ENCODE results near the gene RTBDN.

RTBDN gene

DNA sequence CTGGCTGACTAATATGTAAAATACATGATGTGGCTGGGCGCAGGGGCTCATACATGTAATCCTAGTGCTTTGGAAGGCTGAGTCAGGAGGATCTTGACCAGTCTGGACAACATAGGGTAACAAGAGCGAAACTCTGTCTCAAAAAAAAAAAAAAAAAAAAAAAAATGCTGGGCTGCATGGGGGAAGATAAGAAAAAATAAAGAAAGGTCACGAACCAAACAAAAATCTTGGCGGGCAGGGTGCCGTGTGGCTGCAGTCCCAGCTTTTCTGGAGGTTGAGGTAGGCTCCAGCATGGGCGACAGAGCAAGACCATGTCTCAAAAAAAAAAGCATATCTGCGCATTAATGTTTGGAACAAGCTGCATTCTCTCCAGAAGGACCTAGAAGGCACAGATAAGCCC, 19.3 kb downstream of the RTBDN start:
- H3K27ac ChIP-seq = no peak overlapping the region
- no peak for TF ChIP-seq Cebpa-rat (IDR thresholded peaks at IDR 0.05)
- no peak overlapping the region for H3K9ac ChIP-seq
- H3K4me1 ChIP-seq = no peaks in the 10 kb centered on the region
- no peak overlapping the region for H3K4me2 ChIP-seq
- no peaks in the 10 kb centered on the region for H3K27me3 ChIP-seq
- no peaks in the 10 kb centered on the region for H3K9me3 ChIP-seq (replicated peaks in 1 of 11)
- H3K4me3 ChIP-seq = no peak overlapping the region
- H3K36me3 ChIP-seq = peaks cover 7 to 70% (median 60%) of the 10 kb centered on the region in 11 experiments; a peak in 21 of 22 replicates
- no peaks in the 10 kb centered on the region; a peak in 1 of 22 replicates for H4K20me1 ChIP-seq

GRCh38 chr19:12806242-12807081, 27.9 kb downstream of the RTBDN start, which contains the start of gene RNASEH2A:
Gene RNASEH2A (plus strand): TSS chr19:12806584. CDS start chr19:12806674, 90 bp downstream.
- Histone ChIP-seq H3K4me1 (peaks cover 17 to 50% (median 37%) of the 10 kb centered on the region in 10 experiments), H4K20me1 (no peaks in the 10 kb centered on the region), H3K36me3 (peaks cover 0 to 43% (median 37%) of the 10 kb centered on the region in 11 experiments; a peak in 18 of 22 replicates), H3K4me3 (peak within 1 kb of the TSS; percentile 60 to 83 (median 70)), H3K27me3 (no peaks in the 10 kb centered on the region), H3K9me3 (replicated peaks in 1 of 11) (no peaks in the 10 kb centered on the region), H3K9ac (peak within 1 kb of the TSS; percentile 72 to 88 (median 85)), H3K27ac (peak within 1 kb of the TSS; percentile 23 to 85 (median 76); a peak in 21 of 22 replicates), H3K4me2 (peak within 1 kb of the TSS; percentile 93 to 99 (median 98))
- no peak for TF ChIP-seq Cebpa-rat (IDR thresholded peaks at IDR 0.05)

- Histone ChIP-seq H3K27me3 (no peaks in the 10 kb centered on the region), H4K20me1 (peaks cover 0 to 19% (median 8%) of the 10 kb centered on the region in 11 experiments; a peak in 7 of 22 replicates), H3K4me3 (no peak overlapping the region), H3K9ac (peak overlapping the region in 1 of 11 experiments; percentile 24; a peak in 1 of 22 replicates), H3K27ac (no peak overlapping the region), H3K36me3 (peaks cover 13 to 33% (median 27%) of the 10 kb centered on the region in 11 experiments), H3K9me3 (replicated peaks in 1 of 11) (no peaks in the 10 kb centered on the region), H3K4me1 (peaks cover 29 to 66% (median 52%) of the 10 kb centered on the region in 10 experiments), H3K4me2 (no peak overlapping the region)
- TF ChIP-seq Cebpa-rat (IDR thresholded peaks at IDR 0.05) = no peak
Observed at GRCh38 chr19:12804051-12804450, 30.3 kb downstream of the RTBDN start.

DNA sequence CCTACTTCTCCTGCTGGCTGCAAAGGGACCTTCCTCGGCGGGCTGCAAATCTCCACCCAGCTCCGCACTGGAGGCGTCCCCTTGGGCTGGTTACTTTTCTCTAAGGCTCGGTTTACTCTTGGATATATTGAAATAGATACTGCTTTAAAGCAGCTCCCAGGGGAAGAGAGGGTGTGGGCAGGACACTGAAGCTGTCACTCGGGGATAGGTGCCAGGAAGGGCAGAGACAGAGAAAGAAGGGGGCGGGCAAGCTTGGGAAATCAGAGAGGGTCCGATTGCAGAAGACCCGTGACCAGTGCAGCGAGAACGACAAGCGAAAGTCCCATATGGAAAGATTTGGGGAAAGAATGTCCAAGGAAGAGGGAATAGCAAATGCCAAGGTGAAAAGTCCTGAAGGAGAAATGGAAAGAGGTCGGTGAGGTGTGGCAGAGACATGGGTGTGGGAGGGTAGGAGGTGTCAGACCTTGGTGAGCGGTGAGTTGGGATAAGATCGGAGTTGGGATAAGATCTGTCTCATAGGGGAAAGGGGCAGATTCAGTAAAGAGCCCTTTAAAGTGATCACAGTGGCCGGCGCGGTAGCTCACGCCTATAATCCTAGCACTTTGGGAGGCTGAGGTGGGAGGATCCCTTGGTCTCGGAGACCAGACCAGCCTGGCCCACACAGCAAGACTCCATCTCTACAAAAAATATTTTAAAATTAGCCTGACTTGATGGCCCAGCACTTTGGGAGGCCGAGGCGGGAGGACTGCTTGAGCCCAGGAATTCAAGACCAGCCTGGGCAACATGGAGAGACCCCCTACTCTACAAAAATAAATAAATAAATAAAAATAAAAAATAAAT, 31.9 kb downstream of the RTBDN start:
- H3K4me2 ChIP-seq = peak overlapping the region; percentile 88 to 98 (median 96)
- H3K4me1 ChIP-seq = peaks cover 29 to 65% (median 51%) of the 10 kb centered on the region in 10 experiments
- H3K9ac ChIP-seq = peak overlapping the region; percentile 80 to 94 (median 85); a peak in 21 of 22 replicates
- no peaks in the 10 kb centered on the region for H3K27me3 ChIP-seq
- H3K36me3 ChIP-seq = peaks cover 18 to 33% (median 25%) of the 10 kb centered on the region in 11 experiments; a peak in 21 of 22 replicates
- TF ChIP-seq Cebpa-rat (IDR thresholded peaks at IDR 0.05) = no peak
- peaks cover 0 to 19% (median 8%) of the 10 kb centered on the region in 11 experiments; a peak in 7 of 22 replicates for H4K20me1 ChIP-seq
- peak overlapping the region; percentile 74 to 91 (median 84) for H3K4me3 ChIP-seq
- no peaks in the 10 kb centered on the region for H3K9me3 ChIP-seq (replicated peaks in 1 of 11)
- H3K27ac ChIP-seq = peak overlapping the region in 6 of 11 experiments; percentile 78 to 90 (median 82); a peak in 8 of 22 replicates

DNA sequence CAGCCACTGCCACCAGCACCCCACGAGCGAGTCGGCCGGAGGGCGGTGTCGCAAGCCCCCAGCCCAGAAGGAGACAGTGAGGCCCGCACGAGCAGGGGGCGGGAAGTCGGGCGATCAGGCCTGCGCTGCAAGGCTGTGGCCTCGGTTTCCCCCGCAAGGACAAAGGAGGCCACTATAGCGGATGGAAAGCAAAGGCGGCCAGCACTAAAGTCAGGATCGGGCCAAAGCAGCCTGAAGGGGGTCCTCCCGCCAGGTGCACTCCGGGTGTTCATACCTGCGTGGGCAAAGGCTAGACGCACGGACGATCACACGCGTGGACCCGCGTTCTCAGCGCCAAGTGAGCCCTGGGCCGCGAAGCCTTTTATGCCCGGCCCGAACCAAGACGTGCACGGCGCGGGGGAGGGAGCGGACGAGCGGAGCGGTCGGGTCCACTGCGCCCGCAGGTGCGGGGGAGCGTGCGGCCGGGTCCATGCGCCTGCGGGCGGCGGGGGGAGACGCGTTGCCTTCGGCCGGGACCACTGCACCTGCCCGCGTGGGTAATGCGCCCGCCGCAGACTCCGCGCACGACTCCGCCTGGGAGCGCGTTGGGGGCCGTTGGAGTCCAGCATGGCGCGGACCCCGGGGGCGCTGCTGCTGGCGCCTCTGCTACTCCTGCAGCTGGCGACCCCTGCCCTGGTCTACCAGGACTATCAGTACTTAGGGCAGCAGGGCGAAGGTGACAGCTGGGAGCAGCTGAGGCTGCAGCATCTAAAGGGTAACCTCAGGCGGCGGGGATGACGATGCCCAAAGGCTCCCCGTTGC, 32.7 kb downstream of the RTBDN start, which contains the start of the genes PRDX2 and THSD8:
TSS of gene PRDX2 (minus strand) at position 335 of the 801 bp plus-strand sequence. CDS start 539 bp downstream, outside the sequence.
TSS of gene THSD8 (plus strand) at position 604 of the 801 bp plus-strand sequence. CDS start at position 607, 3 bp downstream.
- H3K9me3 ChIP-seq (replicated peaks in 1 of 11) = no peaks in the 10 kb centered on the region
- H3K4me2 ChIP-seq = peak within 1 kb of the TSS; percentile 88 to 98 (median 96)
- peaks cover 21 to 56% (median 42%) of the 10 kb centered on the region in 10 experiments for H3K4me1 ChIP-seq
- H3K4me3 ChIP-seq = peak within 1 kb of the TSS; percentile 74 to 91 (median 84)
- H4K20me1 ChIP-seq = peaks cover 0 to 26% (median 8%) of the 10 kb centered on the region in 11 experiments; a peak in 8 of 22 replicates
- H3K27me3 ChIP-seq = no peaks in the 10 kb centered on the region
- H3K27ac ChIP-seq = peak within 1 kb of the TSS; percentile 41 to 90 (median 79); a peak in 21 of 22 replicates
- TF ChIP-seq Cebpa-rat (IDR thresholded peaks at IDR 0.05) = no peak
- H3K36me3 ChIP-seq = peaks cover 18 to 39% (median 29%) of the 10 kb centered on the region in 11 experiments; a peak in 21 of 22 replicates
- H3K9ac ChIP-seq = peak within 1 kb of the TSS; percentile 80 to 94 (median 85)

GRCh38 chr19:12800923-12801465, 33.4 kb downstream of the RTBDN start:
- H3K4me3 ChIP-seq = peak overlapping the region; percentile 74 to 91 (median 84)
- H4K20me1 ChIP-seq = peaks cover 0 to 27% (median 8%) of the 10 kb centered on the region in 11 experiments; a peak in 8 of 22 replicates
- peak overlapping the region; percentile 88 to 98 (median 96) for H3K4me2 ChIP-seq
- H3K36me3 ChIP-seq = peaks cover 18 to 39% (median 29%) of the 10 kb centered on the region in 11 experiments; a peak in 21 of 22 replicates
- H3K27ac ChIP-seq = peak overlapping the region; percentile 41 to 90 (median 79); a peak in 21 of 22 replicates
- no peaks in the 10 kb centered on the region for H3K9me3 ChIP-seq (replicated peaks in 1 of 11)
- H3K4me1 ChIP-seq = peaks cover 25 to 57% (median 43%) of the 10 kb centered on the region in 10 experiments
- peak overlapping the region; percentile 80 to 94 (median 85) for H3K9ac ChIP-seq
- no peaks in the 10 kb centered on the region for H3K27me3 ChIP-seq
- no peak for TF ChIP-seq Cebpa-rat (IDR thresholded peaks at IDR 0.05)

DNA sequence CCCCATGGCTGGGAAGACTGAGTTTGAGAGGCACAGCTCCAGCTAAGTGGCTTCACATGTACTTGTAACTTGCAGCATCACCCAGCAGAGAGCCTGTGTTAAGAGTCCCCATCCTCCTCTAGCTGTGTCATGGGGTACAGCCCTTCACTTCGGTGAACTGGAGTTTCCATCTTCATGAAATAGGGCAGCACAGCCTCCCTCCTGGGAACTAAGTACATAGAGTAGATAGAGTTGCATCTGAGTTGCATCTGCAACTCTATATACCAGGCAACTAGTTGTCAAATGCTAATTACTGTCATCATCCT, 34.0 kb downstream of the RTBDN start:
- H4K20me1 ChIP-seq = peaks cover 0 to 31% (median 8%) of the 10 kb centered on the region in 11 experiments; a peak in 8 of 22 replicates
- peaks cover 31 to 57% (median 44%) of the 10 kb centered on the region in 10 experiments for H3K4me1 ChIP-seq
- H3K9me3 ChIP-seq (replicated peaks in 1 of 11) = no peaks in the 10 kb centered on the region
- no peaks in the 10 kb centered on the region for H3K27me3 ChIP-seq
- TF ChIP-seq Cebpa-rat (IDR thresholded peaks at IDR 0.05) = no peak
- H3K9ac ChIP-seq = peak overlapping the region; percentile 80 to 94 (median 85); a peak in 20 of 22 replicates
- peaks cover 18 to 39% (median 29%) of the 10 kb centered on the region in 11 experiments; a peak in 21 of 22 replicates for H3K36me3 ChIP-seq
- H3K4me2 ChIP-seq = peak overlapping the region; percentile 88 to 98 (median 96)
- peak overlapping the region; percentile 74 to 91 (median 84) for H3K4me3 ChIP-seq
- H3K27ac ChIP-seq = peak overlapping the region in 3 of 11 experiments; percentile 86 to 90 (median 88); a peak in 5 of 22 replicates
